Measurements from ENCODE around the gene NXPH3. TPM values are rescaled to one million over a fixed set of nuclear protein-coding genes. Genes with fewer than 3 reads are reported as not detected.

NXPH3 gene
- total RNA-seq, 2 experiments from 2014 or later, result 0.20 to 0.29 TPM

- CTCF ChIA-PET, result interaction anchor here (1.2 to 1.5 kb wide), 2 partner anchors 14 to 79 kb away, joined by 5 read pairs; no protein-coding TSS in a partner anchor
- TF ChIP-seq, protein P1, sequence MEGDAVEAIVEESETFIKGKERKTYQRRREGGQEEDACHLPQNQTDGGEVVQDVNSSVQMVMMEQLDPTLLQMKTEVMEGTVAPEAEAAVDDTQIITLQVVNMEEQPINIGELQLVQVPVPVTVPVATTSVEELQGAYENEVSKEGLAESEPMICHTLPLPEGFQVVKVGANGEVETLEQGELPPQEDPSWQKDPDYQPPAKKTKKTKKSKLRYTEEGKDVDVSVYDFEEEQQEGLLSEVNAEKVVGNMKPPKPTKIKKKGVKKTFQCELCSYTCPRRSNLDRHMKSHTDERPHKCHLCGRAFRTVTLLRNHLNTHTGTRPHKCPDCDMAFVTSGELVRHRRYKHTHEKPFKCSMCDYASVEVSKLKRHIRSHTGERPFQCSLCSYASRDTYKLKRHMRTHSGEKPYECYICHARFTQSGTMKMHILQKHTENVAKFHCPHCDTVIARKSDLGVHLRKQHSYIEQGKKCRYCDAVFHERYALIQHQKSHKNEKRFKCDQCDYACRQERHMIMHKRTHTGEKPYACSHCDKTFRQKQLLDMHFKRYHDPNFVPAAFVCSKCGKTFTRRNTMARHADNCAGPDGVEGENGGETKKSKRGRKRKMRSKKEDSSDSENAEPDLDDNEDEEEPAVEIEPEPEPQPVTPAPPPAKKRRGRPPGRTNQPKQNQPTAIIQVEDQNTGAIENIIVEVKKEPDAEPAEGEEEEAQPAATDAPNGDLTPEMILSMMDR (IDR thresholded peaks at IDR 0.05), result no peak
- Mint-ChIP-seq H3K9me3 (no peaks in the 10 kb centered on the region), H3K27ac (no peak overlapping the region), H3K27me3 (no peaks in the 10 kb centered on the region), H3K36me3 (ENCODE audit: low read depth) (peaks cover 28% of the 10 kb centered on the region), H3K4me1 (ENCODE audit: low read depth) (peaks cover 29% of the 10 kb centered on the region), H3K4me3 (no peak overlapping the region)
- POLR2A ChIA-PET, result interaction anchor here (1.2 kb wide), 1 partner anchor 31 kb away, joined by 3 read pairs; no protein-coding TSS in a partner anchor
- ATAC-seq (no peak), DNase-seq (no peak)
- intact Hi-C loops (cut with micrococcal nuclease), result no loop called here
Measured at GRCh38 chr17:49616086-49616485, 40.4 kb downstream of the NXPH3 start.

DNA sequence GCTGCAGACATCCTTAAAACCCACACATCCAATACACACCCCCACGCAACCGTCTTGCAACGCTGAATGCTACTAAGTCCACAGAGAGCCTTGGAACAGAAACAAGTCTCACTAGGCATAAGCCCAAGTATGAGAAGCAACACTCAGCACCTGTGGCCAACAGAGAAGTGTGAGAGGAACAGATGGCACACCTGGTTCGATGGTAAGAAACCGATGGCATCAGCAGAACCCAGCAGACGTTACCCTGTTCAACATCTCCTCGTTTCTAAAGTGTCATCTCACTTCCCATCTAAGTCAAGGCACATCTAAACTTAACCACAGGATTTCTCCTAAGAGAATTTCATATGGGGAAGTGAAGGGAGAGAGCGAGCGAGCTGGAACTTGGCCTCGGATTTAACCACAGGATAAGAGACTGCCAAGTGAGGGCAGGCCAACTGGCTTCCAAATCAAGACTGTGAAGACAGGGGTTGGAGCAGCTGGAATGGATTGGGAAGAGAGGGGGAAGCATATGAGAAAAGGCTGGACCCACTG is 41.0 kb downstream of the NXPH3 start:
- H3K27me3 Mint-ChIP-seq, result no peaks in the 10 kb centered on the region
- DNase-seq (no peak), ATAC-seq (no peak)
- H3K9me3 Mint-ChIP-seq, result no peaks in the 10 kb centered on the region
- H3K36me3 Mint-ChIP-seq (ENCODE audit: low read depth), result peaks cover 28% of the 10 kb centered on the region
- TF ChIP-seq, protein P1 (IDR thresholded peaks at IDR 0.05), result no peak
- H3K4me1 Mint-ChIP-seq (ENCODE audit: low read depth), result peaks cover 30% of the 10 kb centered on the region
- ChIA-PET POLR2A (interaction anchor here (0.6 to 1.2 kb wide), 2 partner anchors 30 to 181 kb away, joined by 3 read pairs; no protein-coding TSS in a partner anchor), CTCF (no interaction called here)
- intact Hi-C loops (cut with micrococcal nuclease), result no loop called here
- H3K4me3 Mint-ChIP-seq, result no peak overlapping the region
- H3K27ac Mint-ChIP-seq, result peak overlapping the region; percentile 8

DNA sequence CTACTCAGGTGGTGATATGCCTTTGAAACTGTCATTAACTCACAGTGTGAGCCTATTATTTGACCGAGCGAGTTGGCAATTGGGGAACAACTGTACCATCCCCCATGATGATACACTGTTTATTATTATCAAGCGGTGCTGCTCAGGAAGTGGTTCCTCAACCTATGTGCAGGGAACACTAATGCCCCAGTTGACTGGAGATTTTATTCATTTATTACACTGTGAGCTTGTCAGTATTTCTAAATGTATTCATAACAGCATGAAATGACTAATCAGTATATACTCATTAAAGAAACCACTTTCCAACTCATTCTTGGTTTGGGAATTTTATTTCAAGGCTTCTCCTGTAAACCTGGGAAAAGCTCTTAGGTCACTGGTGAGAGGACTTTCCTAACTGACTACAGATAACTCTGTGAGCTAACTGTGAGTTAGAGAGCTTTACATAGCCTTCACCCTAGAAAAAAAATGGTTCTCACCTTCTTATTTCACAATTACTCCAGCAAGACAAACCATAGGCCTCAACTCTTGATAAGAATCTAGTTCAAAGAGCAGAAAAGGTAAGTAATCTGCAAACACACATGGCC is 42.4 kb downstream of the NXPH3 start:
- H3K36me3 Mint-ChIP-seq (ENCODE audit: low read depth), result peaks cover 37% of the 10 kb centered on the region
- no peaks in the 10 kb centered on the region for H3K9me3 Mint-ChIP-seq
- no peaks in the 10 kb centered on the region for H3K27me3 Mint-ChIP-seq
- TF ChIP-seq, protein P1 (IDR thresholded peaks at IDR 0.05), result no peak
- H3K4me1 Mint-ChIP-seq (ENCODE audit: low read depth), result peaks cover 34% of the 10 kb centered on the region
- ChIA-PET POLR2A (interaction anchor here (0.6 to 1.4 kb wide), 2 partner anchors 30 to 50 kb away, joined by 3 read pairs; no protein-coding TSS in a partner anchor), CTCF (interaction anchor here (1.2 to 1.6 kb wide), 8 partner anchors 10 to 78 kb away, joined by 3 to 7 read pairs (median 5); no protein-coding TSS in a partner anchor)
- DNase-seq, result no peak
- H3K27ac Mint-ChIP-seq, result peak overlapping the region; percentile 66
- ATAC-seq, result peak; percentile 58
- intact Hi-C loops (cut with micrococcal nuclease), result no loop called here
- no peak overlapping the region for H3K4me3 Mint-ChIP-seq

GRCh38 chr17:49621420-49621819 is 45.7 kb downstream of the NXPH3 start:
- TF ChIP-seq, protein P1 (IDR thresholded peaks at IDR 0.05), result no peak
- no peaks in the 10 kb centered on the region for H3K27me3 Mint-ChIP-seq
- peaks cover 29% of the 10 kb centered on the region for H3K4me1 Mint-ChIP-seq (ENCODE audit: low read depth)
- no peak for ATAC-seq
- H3K9me3 Mint-ChIP-seq, result no peaks in the 10 kb centered on the region
- peaks cover 36% of the 10 kb centered on the region for H3K36me3 Mint-ChIP-seq (ENCODE audit: low read depth)
- POLR2A ChIA-PET, result no interaction called here
- CTCF ChIA-PET, result interaction anchor here (1.0 to 1.4 kb wide), 2 partner anchors 51 to 75 kb away, joined by 3 read pairs; no protein-coding TSS in a partner anchor
- DNase-seq, result no peak
- H3K4me3 Mint-ChIP-seq, result no peak overlapping the region
- H3K27ac Mint-ChIP-seq, result no peak overlapping the region
- intact Hi-C loops (cut with micrococcal nuclease), result no loop called here

- POLR2A ChIA-PET, result no interaction called here
- Mint-ChIP-seq H3K4me3 (no peak overlapping the region), H3K36me3 (ENCODE audit: low read depth) (peaks cover 34% of the 10 kb centered on the region), H3K27me3 (no peaks in the 10 kb centered on the region), H3K4me1 (ENCODE audit: low read depth) (peaks cover 24% of the 10 kb centered on the region), H3K9me3 (no peaks in the 10 kb centered on the region), H3K27ac (peak overlapping the region; percentile 20)
- TF ChIP-seq, protein P1 (IDR thresholded peaks at IDR 0.05), result no peak
- intact Hi-C loops (cut with micrococcal nuclease), result no loop called here
- DNase-seq (no peak), ATAC-seq (no peak)
- CTCF ChIA-PET, result interaction anchor here (1.4 kb wide), 1 partner anchor 52 kb away, joined by 3 read pairs; no protein-coding TSS in a partner anchor
Measured at GRCh38 chr17:49621946-49622529, 46.4 kb downstream of the NXPH3 start.
